PFSK-1 (cell line): Measurements from ENCODE around the gene DIP2C.

ENCODE experiments used
- FOXP2 ChIP-seq: optimal IDR thresholded peaks from 2 replicates; pipeline ENCODE3; 2011; ENCODE audit warnings: borderline replicate concordance, control low read depth, inconsistent platforms; ENCODE audit not compliant: insufficient read depth; ENCODE audit errors: extremely low read length, extremely low read depth
- POLR2AphosphoS5 ChIP-seq: IDR thresholded peaks from 2 replicates; pipeline ENCODE4 v1.6.1; 2012; ENCODE audit warnings: low read depth, mild to moderate bottlenecking, control low read depth, low read length, moderate library complexity
- REST ChIP-seq, 2 experiments: IDR thresholded peaks; 2 replicates each; pipeline versions ENCODE4 v1.6.1 to v1.8.0; 2011 to 2012; ENCODE audit warnings: low read depth in 2 of 2, low read length in 2 of 2, control low read depth in 1 of 2, inconsistent platforms in 1 of 2, mild to moderate bottlenecking in 1 of 2, moderate library complexity in 1 of 2; ENCODE audit not compliant: insufficient read depth in 1 of 2
- SIN3A ChIP-seq: IDR thresholded peaks from 2 replicates; pipeline ENCODE4 v1.6.1; 2012; ENCODE audit warnings: mild to moderate bottlenecking, low read length, moderate library complexity, borderline replicate concordance; ENCODE audit not compliant: insufficient read depth
- TAF1 ChIP-seq: IDR thresholded peaks from 2 replicates; pipeline ENCODE4 v1.6.1; 2012; ENCODE audit warnings: low read length, control low read depth, borderline replicate concordance; ENCODE audit not compliant: insufficient read depth

Gene DIP2C

GRCh38 chr10:306675-307185, 382.7 kb downstream of the DIP2C start:
- no peak for TF ChIP-seq SIN3A
- no peak for TF ChIP-seq FOXP2
- no peak for TF ChIP-seq TAF1
- TF ChIP-seq POLR2AphosphoS5 = no peak
- TF ChIP-seq REST (IDR thresholded peaks at IDR 0.05; ENCODE audit: insufficient read depth in 1 of 2, low read depth in 2 of 2, low read length in 2 of 2) = no peak

- TF ChIP-seq TAF1 (no peak), FOXP2 (no peak), REST (IDR thresholded peaks at IDR 0.05; ENCODE audit: insufficient read depth in 1 of 2, low read depth in 2 of 2, low read length in 2 of 2) (no peak), SIN3A (no peak), POLR2AphosphoS5 (no peak)
These were observed 383.3 kb downstream of the DIP2C start for GRCh38 chr10:306007-306674.

GRCh38 chr10:305034-305433, 384.4 kb downstream of the DIP2C start:
- no peak for TF ChIP-seq SIN3A
- no peak for TF ChIP-seq FOXP2
- TF ChIP-seq REST (IDR thresholded peaks at IDR 0.05; ENCODE audit: insufficient read depth in 1 of 2, low read depth in 2 of 2, low read length in 2 of 2) = no peak
- TF ChIP-seq TAF1 = no peak
- no peak for TF ChIP-seq POLR2AphosphoS5

- TF ChIP-seq FOXP2 = no peak
- no peak for TF ChIP-seq POLR2AphosphoS5
- no peak for TF ChIP-seq REST (IDR thresholded peaks at IDR 0.05; ENCODE audit: insufficient read depth in 1 of 2, low read depth in 2 of 2, low read length in 2 of 2)
These were observed 387.9 kb downstream of the DIP2C start for GRCh38 chr10:301536-301935.

- TF ChIP-seq TAF1 (no peak), POLR2AphosphoS5 (no peak), REST (IDR thresholded peaks at IDR 0.05; ENCODE audit: insufficient read depth in 1 of 2, low read depth in 2 of 2, low read length in 2 of 2) (no peak), SIN3A (no peak), FOXP2 (no peak)
These were observed 389.5 kb downstream of the DIP2C start for GRCh38 chr10:299969-300368.
